OCI-LY7 (cell line): ENCODE results near the gene ARX.

Experiments
- CTCF ChIP-seq: fragments of 200-600 bp; sonication (generic); conservative IDR thresholded peaks from 2 replicates; pipeline ENCODE4 v1.5.1; 2014; ENCODE audit warnings: mild to moderate bottlenecking, antibody characterized with exemption, low read length, moderate library complexity, mixed read lengths
- EZH2phosphoT487 ChIP-seq: fragments of 200-600 bp; sonication (generic); IDR thresholded peaks from 2 replicates; pipeline ENCODE4 v1.6.1; 2018; ENCODE audit warnings: low read depth, borderline replicate concordance, mild to moderate bottlenecking, mixed run types, antibody characterized with exemption, low read length, moderate library complexity, mixed read lengths

DNA sequence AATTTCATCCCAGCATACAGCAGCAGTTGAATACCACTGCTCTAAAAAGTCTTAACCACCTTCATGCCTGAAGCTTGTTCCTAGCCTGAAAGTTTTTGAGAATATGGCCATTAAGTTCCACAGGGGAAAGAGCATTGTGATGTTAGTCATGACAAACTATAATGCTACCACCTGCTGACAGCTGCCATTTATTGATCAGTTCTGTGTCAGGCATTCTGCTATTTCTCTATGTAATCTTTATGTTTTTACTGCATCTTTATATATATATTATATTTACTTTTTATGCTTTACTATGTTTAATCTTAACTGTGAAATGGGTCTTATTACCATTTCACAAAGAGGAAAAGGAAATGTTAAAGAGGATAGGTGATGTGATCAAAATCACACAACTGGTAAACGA lies 54.0 kb downstream of the ARX start:
- TF ChIP-seq CTCF (no peak), EZH2phosphoT487 (no peak)
